Breast epithelium (tissue), 3 donors: ENCODE data around the gene PARD3B.

ENCODE experiments used
- POLR2A ChIP-seq: fragments of 450-650 bp; IDR thresholded peaks from one replicate; pipeline ENCODE4 v1.6.1; 2016; ENCODE audit warnings: antibody characterized with exemption, mild to moderate bottlenecking, moderate library complexity
- POLR2AphosphoS5 ChIP-seq, 3 donors: sonication (generic); formaldehyde crosslinking; IDR thresholded peaks; one replicate each; pipeline ENCODE4 v1.6.1; 2017; ENCODE audit warnings: antibody characterized with exemption in 3 of 3
- TF ChIP-seq, protein P1 (sequence below), 3 donors: fragments of 450-650 bp; IDR thresholded peaks; one replicate each; pipeline ENCODE4 v1.5.1; 2016 to 2017; ENCODE audit warnings: antibody characterized with exemption in 3 of 3, mild to moderate bottlenecking in 3 of 3, moderate library complexity in 3 of 3

- TF ChIP-seq, protein P1, sequence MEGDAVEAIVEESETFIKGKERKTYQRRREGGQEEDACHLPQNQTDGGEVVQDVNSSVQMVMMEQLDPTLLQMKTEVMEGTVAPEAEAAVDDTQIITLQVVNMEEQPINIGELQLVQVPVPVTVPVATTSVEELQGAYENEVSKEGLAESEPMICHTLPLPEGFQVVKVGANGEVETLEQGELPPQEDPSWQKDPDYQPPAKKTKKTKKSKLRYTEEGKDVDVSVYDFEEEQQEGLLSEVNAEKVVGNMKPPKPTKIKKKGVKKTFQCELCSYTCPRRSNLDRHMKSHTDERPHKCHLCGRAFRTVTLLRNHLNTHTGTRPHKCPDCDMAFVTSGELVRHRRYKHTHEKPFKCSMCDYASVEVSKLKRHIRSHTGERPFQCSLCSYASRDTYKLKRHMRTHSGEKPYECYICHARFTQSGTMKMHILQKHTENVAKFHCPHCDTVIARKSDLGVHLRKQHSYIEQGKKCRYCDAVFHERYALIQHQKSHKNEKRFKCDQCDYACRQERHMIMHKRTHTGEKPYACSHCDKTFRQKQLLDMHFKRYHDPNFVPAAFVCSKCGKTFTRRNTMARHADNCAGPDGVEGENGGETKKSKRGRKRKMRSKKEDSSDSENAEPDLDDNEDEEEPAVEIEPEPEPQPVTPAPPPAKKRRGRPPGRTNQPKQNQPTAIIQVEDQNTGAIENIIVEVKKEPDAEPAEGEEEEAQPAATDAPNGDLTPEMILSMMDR (IDR thresholded peaks at IDR 0.05): no peak
- no peak for TF ChIP-seq POLR2AphosphoS5 (IDR thresholded peaks at IDR 0.05)
- TF ChIP-seq POLR2A: no peak
Measured at GRCh38 chr2:205053827-205054410, 508.6 kb downstream of the PARD3B start.
